Activated T-helper 2 cell treated with anti-CD3 and anti-CD28 coated beads, Interferon-gamma antibody, Interleukin-2, Interleukin-4, amounts not matched to agents 10 μg/mL and 5 μg/mL and 100 μg/mL, durations not matched to agents 14 hours and 24 hours and 36 hours (primary cell): ENCODE measurements around the gene GPR15LG. TPM values are rescaled to one million over a fixed set of nuclear protein-coding genes. Genes with fewer than 3 reads are reported as not detected.

ENCODE experiments used
- DNase-seq: peaks from one replicate; pipeline ENCODE4 v3.0.0; 2021; ENCODE audit warnings: low spot score
- H3K27ac Mint-ChIP-seq: one replicate; pipeline ENCODE4 v1.8.0; 2021; ENCODE audit warnings: mixed read lengths
- H3K27me3 Mint-ChIP-seq: one replicate; pipeline ENCODE4 v1.8.0; 2021; ENCODE audit warnings: low read depth, mixed read lengths
- H3K36me3 Mint-ChIP-seq: one replicate; pipeline ENCODE4 v1.8.0; 2021; ENCODE audit warnings: low read depth, mixed read lengths
- H3K4me1 Mint-ChIP-seq: one replicate; pipeline ENCODE4 v1.8.0; 2021; ENCODE audit warnings: low read depth, mixed read lengths
- H3K4me3 Mint-ChIP-seq: one replicate; pipeline ENCODE4 v1.8.0; 2021; ENCODE audit warnings: low read depth, mild to moderate bottlenecking, moderate library complexity, mixed read lengths
- H3K9me3 Mint-ChIP-seq: one replicate; pipeline ENCODE4 v1.8.0; 2021; ENCODE audit warnings: mixed read lengths
- intact Hi-C: fragments of 100-400 bp; cut with micrococcal nuclease; formaldehyde crosslinking; loops from one replicate; pipeline ENCODE4 v1.15.1; 2023
- total RNA-seq: library from RNA; stranded (reverse); gene quantifications from 2 replicates; pipeline ENCODE4 v1.2.3, GENCODE V29; 2022

GPR15LG gene
- total RNA-seq, 1 donor from 2014 or later = not detected

GRCh38 chr10:84214612-84215235 is 41.1 kb downstream of the GPR15LG start:
- intact Hi-C loops = no loop called here
- Mint-ChIP-seq H3K9me3 (peaks cover 6% of the 10 kb centered on the region), H3K27me3 (no peaks in the 10 kb centered on the region), H3K36me3 (no peaks in the 10 kb centered on the region), H3K4me1 (peaks cover 4% of the 10 kb centered on the region), H3K4me3 (peak overlapping the region; percentile 18), H3K27ac (no peak overlapping the region)
- no peak for DNase-seq

- intact Hi-C loops = no loop called here
- Mint-ChIP-seq H3K4me3 (no peak overlapping the region), H3K27me3 (no peaks in the 10 kb centered on the region), H3K27ac (no peak overlapping the region), H3K36me3 (no peaks in the 10 kb centered on the region), H3K4me1 (peaks cover 4% of the 10 kb centered on the region), H3K9me3 (peaks cover 9% of the 10 kb centered on the region)
- DNase-seq = no peak
Measured at GRCh38 chr10:84216834-84217233, 43.2 kb downstream of the GPR15LG start.

GRCh38 chr10:84217746-84218145 is 44.1 kb downstream of the GPR15LG start:
- Mint-ChIP-seq H3K36me3 (no peaks in the 10 kb centered on the region), H3K27ac (no peak overlapping the region), H3K9me3 (peaks cover 9% of the 10 kb centered on the region), H3K27me3 (no peaks in the 10 kb centered on the region), H3K4me1 (peaks cover 4% of the 10 kb centered on the region), H3K4me3 (no peak overlapping the region)
- intact Hi-C loops = no loop called here
- no peak for DNase-seq

GRCh38 chr10:84221916-84222315 is 48.3 kb downstream of the GPR15LG start:
- intact Hi-C loops = no loop called here
- H3K4me3 Mint-ChIP-seq = no peak overlapping the region
- H3K36me3 Mint-ChIP-seq = no peaks in the 10 kb centered on the region
- no peaks in the 10 kb centered on the region for H3K4me1 Mint-ChIP-seq
- peaks cover 9% of the 10 kb centered on the region for H3K9me3 Mint-ChIP-seq
- no peaks in the 10 kb centered on the region for H3K27me3 Mint-ChIP-seq
- DNase-seq = no peak
- no peak overlapping the region for H3K27ac Mint-ChIP-seq

- no peaks in the 10 kb centered on the region for H3K27me3 Mint-ChIP-seq
- H3K4me1 Mint-ChIP-seq = no peaks in the 10 kb centered on the region
- H3K36me3 Mint-ChIP-seq = no peaks in the 10 kb centered on the region
- peaks cover 5% of the 10 kb centered on the region for H3K9me3 Mint-ChIP-seq
- DNase-seq = no peak
- intact Hi-C loops = no loop called here
- no peak overlapping the region for H3K4me3 Mint-ChIP-seq
- H3K27ac Mint-ChIP-seq = no peak overlapping the region
Measured at GRCh38 chr10:84224411-84225028, 50.9 kb downstream of the GPR15LG start.

- intact Hi-C loops = no loop called here
- Mint-ChIP-seq H3K27ac (no peak within 1 kb of the TSS), H3K4me3 (no peak within 1 kb of the TSS), H3K36me3 (no peaks in the 10 kb centered on the region), H3K27me3 (no peaks in the 10 kb centered on the region), H3K9me3 (peaks cover 1% of the 10 kb centered on the region), H3K4me1 (no peaks in the 10 kb centered on the region)
- no peak for DNase-seq
Measured at GRCh38 chr10:84225427-84226173, 52.0 kb downstream of the GPR15LG start, which contains the start of gene LRIT2. Gene LRIT2, minus strand, starts transcription at chr10:84225544. Its CDS starts 24 bp downstream, at chr10:84225520.

- no peaks in the 10 kb centered on the region for H3K36me3 Mint-ChIP-seq
- no peaks in the 10 kb centered on the region for H3K9me3 Mint-ChIP-seq
- DNase-seq = no peak
- no peaks in the 10 kb centered on the region for H3K27me3 Mint-ChIP-seq
- intact Hi-C loops = no loop called here
- H3K4me3 Mint-ChIP-seq = no peak overlapping the region
- H3K27ac Mint-ChIP-seq = no peak overlapping the region
- no peaks in the 10 kb centered on the region for H3K4me1 Mint-ChIP-seq
Measured at GRCh38 chr10:84226616-84227015, 53.0 kb downstream of the GPR15LG start.

- Mint-ChIP-seq H3K4me3 (no peak overlapping the region), H3K27me3 (no peaks in the 10 kb centered on the region), H3K36me3 (no peaks in the 10 kb centered on the region), H3K9me3 (no peaks in the 10 kb centered on the region), H3K27ac (no peak overlapping the region), H3K4me1 (no peaks in the 10 kb centered on the region)
- DNase-seq = no peak
- intact Hi-C loops = no loop called here
Measured at GRCh38 chr10:84227810-84228209, 54.2 kb downstream of the GPR15LG start.

GRCh38 chr10:84230359-84230758 is 56.8 kb downstream of the GPR15LG start:
- H3K27me3 Mint-ChIP-seq = no peaks in the 10 kb centered on the region
- DNase-seq = no peak
- H3K4me3 Mint-ChIP-seq = no peak overlapping the region
- no peaks in the 10 kb centered on the region for H3K36me3 Mint-ChIP-seq
- H3K4me1 Mint-ChIP-seq = no peaks in the 10 kb centered on the region
- no peaks in the 10 kb centered on the region for H3K9me3 Mint-ChIP-seq
- intact Hi-C loops = no loop called here
- no peak overlapping the region for H3K27ac Mint-ChIP-seq

GRCh38 chr10:84232376-84232775 is 58.8 kb downstream of the GPR15LG start:
- Mint-ChIP-seq H3K4me3 (no peak overlapping the region), H3K27ac (no peak overlapping the region), H3K36me3 (no peaks in the 10 kb centered on the region), H3K9me3 (no peaks in the 10 kb centered on the region), H3K4me1 (no peaks in the 10 kb centered on the region), H3K27me3 (no peaks in the 10 kb centered on the region)
- intact Hi-C loops = no loop called here
- no peak for DNase-seq

- Mint-ChIP-seq H3K27ac (no peak overlapping the region), H3K4me1 (no peaks in the 10 kb centered on the region), H3K4me3 (no peak overlapping the region), H3K36me3 (no peaks in the 10 kb centered on the region), H3K27me3 (peaks cover 4% of the 10 kb centered on the region), H3K9me3 (no peaks in the 10 kb centered on the region)
- intact Hi-C loops = no loop called here
- DNase-seq = no peak
Measured at GRCh38 chr10:84233940-84234339, 60.3 kb downstream of the GPR15LG start.

GRCh38 chr10:84234479-84234878 is 60.9 kb downstream of the GPR15LG start:
- Mint-ChIP-seq H3K36me3 (no peaks in the 10 kb centered on the region), H3K4me1 (no peaks in the 10 kb centered on the region), H3K27ac (no peak overlapping the region), H3K9me3 (no peaks in the 10 kb centered on the region), H3K27me3 (peaks cover 6% of the 10 kb centered on the region), H3K4me3 (no peak overlapping the region)
- intact Hi-C loops = no loop called here
- DNase-seq = no peak
